ENCODE measurements around the gene MRPL23.

The MRPL23 gene

GRCh38 chr11:1946812-1947484 is at the start of gene MRPL23:
TSS of gene MRPL23 (plus strand) at chr11:1947332. CDS start at chr11:1947363, 31 bp downstream.
- DNase-seq (ENCODE audit: low read depth in 2 of 2) = no peak

- no peak for DNase-seq (ENCODE audit: low read depth in 2 of 2)
These were observed 48.0 kb upstream of the MRPL23 start for GRCh38 chr11:1899090-1899489.

- no peak for DNase-seq (ENCODE audit: low read depth in 2 of 2)
These were observed 47.4 kb upstream of the MRPL23 start for GRCh38 chr11:1899686-1900085.

GRCh38 chr11:1906181-1906580 is 41.0 kb upstream of the MRPL23 start:
- DNase-seq (ENCODE audit: low read depth in 2 of 2) = no peak

- no peak for DNase-seq (ENCODE audit: low read depth in 2 of 2)
These were observed 40.3 kb upstream of the MRPL23 start for GRCh38 chr11:1906611-1907423.

GRCh38 chr11:1908618-1909017 is 38.5 kb upstream of the MRPL23 start:
- no peak for DNase-seq (ENCODE audit: low read depth in 2 of 2)

- no peak for DNase-seq (ENCODE audit: low read depth in 2 of 2)
These were observed 37.6 kb upstream of the MRPL23 start for GRCh38 chr11:1909524-1909923.

GRCh38 chr11:1912289-1912878 is 34.7 kb upstream of the MRPL23 start:
- DNase-seq (ENCODE audit: low read depth in 2 of 2) = no peak

GRCh38 chr11:1913271-1914060 is 33.7 kb upstream of the MRPL23 start:
- no peak for DNase-seq (ENCODE audit: low read depth in 2 of 2)

- DNase-seq (ENCODE audit: low read depth in 2 of 2) = no peak
These were observed 31.4 kb upstream of the MRPL23 start for GRCh38 chr11:1915795-1916131.

- no peak for DNase-seq (ENCODE audit: low read depth in 2 of 2)
These were observed 30.8 kb upstream of the MRPL23 start for GRCh38 chr11:1916132-1916985.

- no peak for DNase-seq (ENCODE audit: low read depth in 2 of 2)
These were observed 30.1 kb upstream of the MRPL23 start for GRCh38 chr11:1916986-1917522.

GRCh38 chr11:1917523-1918435 is 29.4 kb upstream of the MRPL23 start:
- DNase-seq (ENCODE audit: low read depth in 2 of 2) = no peak

GRCh38 chr11:1918436-1919315 is 28.5 kb upstream of the MRPL23 start:
- no peak for DNase-seq (ENCODE audit: low read depth in 2 of 2)

GRCh38 chr11:1919391-1920127 is 27.6 kb upstream of the MRPL23 start, which contains the start of gene TNNT3:
TSS of gene TNNT3 (plus strand) at chr11:1919703. CDS start at chr11:1922875, 3,172 bp downstream.
- DNase-seq (ENCODE audit: low read depth in 2 of 2) = no peak

GRCh38 chr11:1920128-1920908 is 26.8 kb upstream of the MRPL23 start:
- DNase-seq (ENCODE audit: low read depth in 2 of 2) = no peak

- DNase-seq (ENCODE audit: low read depth in 2 of 2) = no peak
These were observed 26.1 kb upstream of the MRPL23 start for GRCh38 chr11:1920909-1921573.
